Metanephros (tissue), 2 donors: Measurements from ENCODE around the gene DNAJB4. TPM values are rescaled to one million over a fixed set of nuclear protein-coding genes. Genes with fewer than 3 reads are reported as not detected.

Source experiments
- small RNA-seq: library from RNA; depleted of rRNA; stranded (forward); fragments of <200 nt; gene quantifications from one replicate; pipeline ENCODE3, GENCODE V24; 2014; ENCODE audit warnings: low replicate concordance
- total RNA-seq: library from RNA; depleted of rRNA; stranded (reverse); fragments of >200 nt; gene quantifications from one replicate; pipeline ENCODE4 v1.2.3, GENCODE V29; 2014

DNAJB4 gene
- total RNA-seq: 78.0 TPM

GRCh38 chr1:78004719-78005447 is at the start of gene DNAJB4:
Gene DNAJB4 (plus strand): TSS chr1:78004939. CDS start chr1:78005111, 172 bp downstream.

GRCh38 chr1:77978969-77979876 is 25.5 kb upstream of the DNAJB4 start, which contains the start of gene FUBP1:
Gene FUBP1 (minus strand): TSS chr1:77979072. CDS start chr1:77979004, 68 bp downstream.

GRCh38 chr1:78045926-78046778 is 41.4 kb downstream of the DNAJB4 start, which contains the start of gene GIPC2:
Gene GIPC2 (plus strand): TSS chr1:78045966. CDS start chr1:78046095, 129 bp downstream.

Small RNA genes within 50 kb of the gene (small RNA-seq; reads per million reads assigned to genes)
- gene AC103591.3: 3.4 reads per million, percentile 92 among the genes with 10 or more reads in this experiment

Other genes with a start within 250 kb of the DNAJB4 start
- 118 TPM for gene USP33, start 245.1 kb upstream of the DNAJB4 start, total RNA-seq
- gene MIGA1, start 225.3 kb upstream of the DNAJB4 start, total RNA-seq: 26.5 TPM
- gene NEXN, start 116.3 kb upstream of the DNAJB4 start, total RNA-seq: 7.0 TPM
- 272 TPM for gene FUBP1, start 25.9 kb upstream of the DNAJB4 start, total RNA-seq
- 7.5 TPM for gene GIPC2, start 41.0 kb downstream of the DNAJB4 start, total RNA-seq